Fibroblast of lung (primary cell): ENCODE results near the gene ABHD13.

Experiments used
- CTCF ChIP-seq, 2 donors: IDR thresholded peaks in 1 of 2; conservative IDR thresholded peaks in 1 of 2; 1 replicate in 1 of 2; 2 replicates in 1 of 2; pipeline ENCODE4 v1.5.1; 2011 to 2012; ENCODE audit warnings: low read length in 2 of 2, control low read depth in 1 of 2, inconsistent platforms in 1 of 2, low read depth in 1 of 2, mild to moderate bottlenecking in 1 of 2
- EZH2 ChIP-seq: IDR thresholded peaks from 2 replicates; pipeline ENCODE4 v1.5.1; 2012; ENCODE audit warnings: low read length, control low read depth, mild to moderate bottlenecking; ENCODE audit errors: missing control alignments

- TF ChIP-seq CTCF (conservative IDR thresholded peaks at IDR 0.05 in 1 of 2, IDR thresholded peaks at IDR 0.05 in 1 of 2; ENCODE audit: low read depth in 1 of 2, low read length in 2 of 2): no peak
- TF ChIP-seq EZH2: no peak
These were observed 54.1 kb downstream of the ABHD13 start for GRCh38 chr13:108272333-108272732.
